ENCODE results near the gene TMEM255B. TPM values are rescaled to one million over a fixed set of nuclear protein-coding genes. Genes with fewer than 3 reads are reported as not detected.

TMEM255B gene
- total and polyA plus RNA-seq, 9 of the 15 experiments (the other 6 are each of a cell fraction or from before 2014, with no cell fraction given) = 0.01 to 0.75 (median 0.23) TPM

GRCh38 chr13:113758651-113759524 lies at the start of gene TMEM255B (continued):
- TF ChIP-seq VEZF1 (CRISPR knock-in tag; IDR thresholded peaks at IDR 0.05) (peak; percentile 83), ZNF347 (CRISPR knock-in tag; IDR thresholded peaks at IDR 0.05; ENCODE audit: low read depth) (no peak), TEAD4 (IDR thresholded peaks at IDR 0.05; ENCODE audit: low read length) (no peak), TEAD4 (CRISPR knock-in tag; IDR thresholded peaks at IDR 0.05; ENCODE audit: borderline replicate concordance) (no peak), ATF7 (IDR thresholded peaks at IDR 0.05) (no peak), ZFP30 (CRISPR knock-in tag; IDR thresholded peaks at IDR 0.05; ENCODE audit: borderline replicate concordance) (no peak), ARID1B (IDR thresholded peaks at IDR 0.05) (no peak), TSHZ1 (CRISPR knock-in tag; IDR thresholded peaks at IDR 0.05) (no peak), STAT6 (CRISPR knock-in tag; IDR thresholded peaks at IDR 0.05) (no peak), ZNF140 (CRISPR knock-in tag; IDR thresholded peaks at IDR 0.05) (no peak), CREB3L1 (IDR thresholded peaks at IDR 0.05; ENCODE audit: borderline replicate concordance, low read depth) (no peak), NR1H2 (CRISPR knock-in tag; IDR thresholded peaks at IDR 0.05) (no peak)
